Measurements from ENCODE around the gene PDIA5.

DNA sequence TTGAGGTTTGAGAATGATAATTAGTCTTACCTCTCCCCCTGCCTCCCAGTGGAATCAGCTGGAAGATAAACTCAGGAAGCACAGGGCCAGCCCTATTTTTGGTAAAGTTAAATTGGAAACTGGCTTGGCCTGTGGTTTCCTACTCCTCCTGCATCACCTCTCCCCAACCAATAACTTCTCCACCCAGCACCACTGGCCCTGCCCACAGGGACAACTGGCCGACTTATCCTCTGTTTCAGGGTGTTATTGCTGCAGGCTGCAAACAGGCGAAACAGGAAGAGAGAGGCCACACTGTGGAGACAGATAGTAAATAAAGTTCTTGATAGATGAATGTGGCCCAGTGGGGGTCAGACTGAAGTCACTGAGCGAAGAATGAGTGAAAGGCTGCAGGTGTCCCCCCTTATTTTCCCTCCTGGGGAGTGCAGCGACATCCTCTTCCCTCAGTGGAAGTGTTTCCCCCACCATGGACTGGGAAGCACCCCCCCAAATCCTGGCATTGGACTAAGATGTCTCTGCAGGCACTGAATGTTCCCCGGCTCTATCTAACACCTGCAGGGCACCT lies 47.1 kb downstream of the PDIA5 start:
- TF ChIP-seq EZH2 (IDR thresholded peaks at IDR 0.05; ENCODE audit: borderline replicate concordance, low read length), result no peak
- TF ChIP-seq, protein P1, sequence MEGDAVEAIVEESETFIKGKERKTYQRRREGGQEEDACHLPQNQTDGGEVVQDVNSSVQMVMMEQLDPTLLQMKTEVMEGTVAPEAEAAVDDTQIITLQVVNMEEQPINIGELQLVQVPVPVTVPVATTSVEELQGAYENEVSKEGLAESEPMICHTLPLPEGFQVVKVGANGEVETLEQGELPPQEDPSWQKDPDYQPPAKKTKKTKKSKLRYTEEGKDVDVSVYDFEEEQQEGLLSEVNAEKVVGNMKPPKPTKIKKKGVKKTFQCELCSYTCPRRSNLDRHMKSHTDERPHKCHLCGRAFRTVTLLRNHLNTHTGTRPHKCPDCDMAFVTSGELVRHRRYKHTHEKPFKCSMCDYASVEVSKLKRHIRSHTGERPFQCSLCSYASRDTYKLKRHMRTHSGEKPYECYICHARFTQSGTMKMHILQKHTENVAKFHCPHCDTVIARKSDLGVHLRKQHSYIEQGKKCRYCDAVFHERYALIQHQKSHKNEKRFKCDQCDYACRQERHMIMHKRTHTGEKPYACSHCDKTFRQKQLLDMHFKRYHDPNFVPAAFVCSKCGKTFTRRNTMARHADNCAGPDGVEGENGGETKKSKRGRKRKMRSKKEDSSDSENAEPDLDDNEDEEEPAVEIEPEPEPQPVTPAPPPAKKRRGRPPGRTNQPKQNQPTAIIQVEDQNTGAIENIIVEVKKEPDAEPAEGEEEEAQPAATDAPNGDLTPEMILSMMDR (IDR thresholded peaks at IDR 0.05; ENCODE audit: low read length), result no peak
